GM10266 (cell line): ENCODE data around the gene TNS3.

Source experiments
- DNase-seq: peaks from one replicate; pipeline ENCODE4 v3.0.0; 2012; ENCODE audit errors: extremely low spot score
- CTCF ChIP-seq: IDR thresholded peaks from 2 replicates; pipeline ENCODE4 v1.5.1; 2012; ENCODE audit warnings: mild to moderate bottlenecking, low read depth; ENCODE audit not compliant: control insufficient read depth, insufficient read depth; ENCODE audit errors: missing control alignments

TNS3 gene

GRCh38 chr7:47428768-47429472 is 153.0 kb downstream of the TNS3 start:
- DNase-seq: no peak
- TF ChIP-seq CTCF: no peak

DNA sequence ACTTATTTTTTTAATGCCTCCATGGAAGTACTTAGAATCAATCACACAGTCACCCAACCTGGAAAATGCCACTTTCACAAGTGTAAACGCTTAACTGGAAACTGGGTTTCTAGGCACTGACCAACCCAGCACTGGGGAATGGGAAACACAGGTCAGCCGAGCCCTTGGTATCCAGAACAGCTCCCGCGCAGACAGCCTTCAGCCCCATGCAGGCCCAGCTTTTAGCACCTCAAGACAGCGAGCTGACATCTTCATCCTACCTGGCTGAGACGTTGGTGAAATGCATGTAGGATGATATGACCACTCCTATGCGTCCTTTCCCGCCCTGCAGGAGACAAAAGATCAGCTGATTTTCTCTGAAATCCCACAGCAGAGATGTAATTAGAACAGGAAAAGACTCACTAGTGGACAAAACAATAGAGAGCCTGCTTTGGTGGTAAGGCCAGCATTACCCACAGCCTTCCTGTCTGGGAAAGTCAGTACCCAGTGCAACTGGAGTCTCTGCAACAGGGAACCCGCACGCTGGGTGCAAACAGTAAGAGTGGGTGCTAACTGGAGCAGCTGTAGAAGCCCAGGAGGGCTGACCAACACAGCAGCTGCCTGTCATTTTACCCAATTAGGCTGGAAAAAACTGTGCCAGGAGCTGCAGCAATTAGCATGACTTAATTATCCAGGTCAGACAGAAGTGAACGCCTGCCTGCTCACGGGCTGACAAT is 153.7 kb downstream of the TNS3 start:
- no peak for TF ChIP-seq CTCF
- no peak for DNase-seq

GRCh38 chr7:47427051-47427643 is 154.8 kb downstream of the TNS3 start:
- no peak for DNase-seq
- no peak for TF ChIP-seq CTCF

- no peak for DNase-seq
- no peak for TF ChIP-seq CTCF
Observed at GRCh38 chr7:47424523-47424922, 157.4 kb downstream of the TNS3 start.

- DNase-seq: no peak
- TF ChIP-seq CTCF: no peak
Observed at GRCh38 chr7:47423196-47423595, 158.7 kb downstream of the TNS3 start.

- no peak for TF ChIP-seq CTCF
- no peak for DNase-seq
Observed at GRCh38 chr7:47422611-47423010, 159.3 kb downstream of the TNS3 start.

DNA sequence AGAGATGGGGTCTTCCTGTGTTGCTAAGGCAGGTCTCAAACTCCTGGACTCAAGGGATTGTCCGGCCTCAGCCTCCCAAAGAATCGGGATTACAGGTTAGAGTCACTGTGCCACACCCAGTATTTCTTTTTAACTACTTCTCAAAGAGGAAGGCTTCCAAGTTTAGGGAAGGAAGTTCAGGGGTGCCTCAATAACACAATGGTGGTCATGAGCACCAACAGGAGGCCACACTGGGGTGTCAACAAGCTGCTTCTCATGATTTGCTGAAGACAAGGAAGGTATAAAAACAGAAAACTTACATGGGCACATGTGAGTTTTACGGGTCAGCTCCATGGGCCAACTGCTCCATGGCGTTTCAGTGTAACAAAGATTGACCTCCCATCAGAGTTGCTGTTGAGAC is 160.5 kb downstream of the TNS3 start:
- no peak for DNase-seq
- TF ChIP-seq CTCF: no peak
